Superior temporal gyrus (tissue), 1 donor: Measurements from ENCODE around the gene RUNDC1.
A peak's percentile ranks its signal among the peaks of the same experiment; 100 is the strongest.

Experiments used
- DNase-seq: peaks from one replicate; pipeline ENCODE4 v3.0.0-alpha.2; 2016; ENCODE audit errors: extremely low spot score

Gene RUNDC1

DNA sequence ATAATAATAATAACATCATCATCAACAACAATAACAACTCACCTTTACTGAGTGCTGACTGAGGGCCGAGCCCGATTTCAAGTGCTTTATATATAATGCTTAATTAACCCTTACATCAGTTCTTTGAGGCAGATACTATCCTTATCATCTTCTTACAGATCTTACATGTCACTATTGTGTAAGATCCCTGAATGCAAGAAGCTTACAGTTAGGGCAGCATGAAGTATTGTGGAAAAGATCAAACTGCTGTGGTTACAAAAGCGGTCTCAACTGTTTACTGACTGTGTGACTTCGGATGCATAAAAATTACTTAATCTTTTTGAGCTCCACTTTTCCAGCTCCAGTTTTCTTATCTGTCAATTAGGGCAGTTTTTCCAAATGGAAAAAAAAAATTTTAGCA lies 38.6 kb downstream of the RUNDC1 start:
- DNase-seq: no peak

GRCh38 chr17:43019418-43019817 lies 39.1 kb downstream of the RUNDC1 start:
- DNase-seq: no peak

DNA sequence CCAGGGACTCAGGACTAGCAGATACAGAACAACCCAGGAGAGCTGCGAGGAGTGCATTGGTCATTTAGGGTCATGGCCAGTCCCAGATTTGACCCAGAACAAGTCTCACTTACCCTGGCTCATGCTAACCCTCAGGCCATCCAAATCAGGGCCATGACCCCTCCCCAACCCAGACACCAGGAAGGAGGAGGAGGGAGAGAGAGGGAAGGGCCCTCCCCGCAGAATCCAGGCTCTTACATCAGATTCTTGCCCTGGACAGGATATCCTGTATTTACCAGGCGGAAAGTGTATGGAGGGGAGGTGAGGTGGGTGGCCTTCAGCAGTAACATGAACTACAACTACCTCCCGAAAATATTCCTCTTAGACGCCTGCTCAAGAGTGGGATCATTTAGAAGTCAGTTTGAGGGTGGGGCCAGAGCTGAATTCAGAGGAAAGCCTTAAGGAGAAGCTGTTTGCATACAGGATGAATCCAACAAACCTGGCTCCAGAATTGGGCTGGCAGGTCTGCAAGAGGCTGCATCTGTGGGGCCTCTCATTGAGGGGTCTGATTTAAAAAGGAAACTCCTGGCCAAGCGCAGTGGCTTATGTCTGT lies 39.8 kb downstream of the RUNDC1 start:
- no peak for DNase-seq

- DNase-seq: no peak
These were observed 40.7 kb downstream of the RUNDC1 start for GRCh38 chr17:43020789-43021740.

- peak; percentile 80 for DNase-seq
These were observed 41.6 kb downstream of the RUNDC1 start, which contains the start of gene VAT1 for GRCh38 chr17:43021741-43022512. Gene VAT1, minus strand, starts transcription at chr17:43022385. Its CDS starts 63 bp downstream, at chr17:43022322.

GRCh38 chr17:43024407-43025289 lies 44.3 kb downstream of the RUNDC1 start, which contains the start of gene RND2:
Gene RND2, plus strand, starts transcription at chr17:43025231. Its CDS starts 117 bp downstream, at chr17:43025348.
- peak; percentile 93 for DNase-seq

DNA sequence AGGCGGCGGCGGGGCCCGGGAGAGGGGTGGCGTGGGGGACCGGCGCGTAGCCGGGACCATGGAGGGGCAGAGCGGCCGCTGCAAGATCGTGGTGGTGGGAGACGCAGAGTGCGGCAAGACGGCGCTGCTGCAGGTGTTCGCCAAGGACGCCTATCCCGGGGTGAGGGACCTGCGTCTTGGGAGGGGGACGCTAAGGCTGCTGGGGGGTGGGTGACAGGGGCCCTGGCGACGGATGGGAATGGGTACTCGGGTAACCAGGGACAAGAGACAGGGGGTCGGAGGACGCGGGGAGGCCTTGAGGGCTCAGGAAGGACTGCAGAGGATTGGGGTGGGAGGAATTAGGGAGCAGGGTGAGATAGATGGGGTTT lies 44.9 kb downstream of the RUNDC1 start:
- DNase-seq: no peak

GRCh38 chr17:43025766-43026537 lies 45.6 kb downstream of the RUNDC1 start:
- DNase-seq: no peak

GRCh38 chr17:43026595-43026994 lies 46.2 kb downstream of the RUNDC1 start:
- DNase-seq: no peak

- DNase-seq: no peak
These were observed 47.0 kb downstream of the RUNDC1 start for GRCh38 chr17:43027091-43028032.

DNA sequence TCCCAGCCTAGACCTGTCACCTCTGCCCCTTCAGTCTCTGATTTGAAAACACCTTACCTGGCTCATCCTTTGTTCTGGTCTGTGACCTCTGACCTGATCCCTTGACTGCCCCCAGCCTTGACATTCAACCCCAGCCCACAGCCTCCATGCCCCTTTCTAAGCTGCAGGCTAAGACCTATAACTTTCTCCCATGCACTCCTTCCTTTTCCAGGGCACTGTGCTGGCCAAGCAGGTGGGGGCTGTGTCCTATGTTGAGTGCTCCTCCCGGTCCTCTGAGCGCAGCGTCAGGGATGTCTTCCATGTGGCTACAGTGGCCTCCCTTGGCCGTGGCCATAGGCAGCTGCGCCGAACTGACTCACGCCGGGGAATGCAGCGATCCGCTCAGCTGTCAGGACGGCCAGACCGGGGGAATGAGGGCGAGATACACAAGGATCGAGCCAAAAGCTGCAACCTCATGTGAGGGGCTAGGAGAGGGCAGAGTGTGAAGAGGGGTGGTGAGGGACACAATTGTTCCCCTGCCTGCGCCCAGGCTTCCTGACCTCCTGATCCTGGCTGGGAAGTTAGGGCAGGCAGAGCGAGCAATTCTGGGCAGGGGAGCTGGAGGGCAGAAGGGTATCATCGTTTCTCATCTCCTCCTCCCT lies 48.0 kb downstream of the RUNDC1 start:
- DNase-seq: no peak

DNA sequence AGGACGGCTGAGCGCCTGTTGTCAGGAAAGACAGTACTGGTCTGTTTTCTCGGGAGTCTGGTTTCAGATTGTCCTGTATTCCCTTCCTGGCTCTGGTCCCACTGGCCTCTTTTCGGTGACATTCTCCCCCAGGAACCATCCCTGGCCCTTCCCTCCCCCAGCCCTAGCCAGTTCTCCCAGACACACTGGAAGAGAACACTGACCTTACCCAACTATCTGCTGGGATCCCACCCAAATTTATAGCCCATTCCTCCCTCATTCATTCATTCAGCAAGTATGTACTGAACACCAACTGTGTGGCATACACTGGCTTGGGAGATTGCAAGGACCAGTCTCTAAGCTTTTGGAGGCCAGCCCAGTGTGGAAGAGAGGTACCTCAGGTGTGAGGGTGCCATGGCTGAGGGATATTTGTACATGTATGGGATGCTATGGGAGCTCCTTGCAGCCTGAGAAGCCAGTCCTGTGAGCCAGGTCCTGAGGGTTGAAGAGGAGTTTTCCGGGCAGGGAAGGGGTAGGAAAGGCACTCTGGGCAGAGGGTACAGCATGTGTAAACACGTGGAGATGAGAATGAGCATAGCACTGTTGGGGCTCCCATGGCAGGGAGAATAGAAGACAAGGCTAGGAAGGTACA lies 49.9 kb downstream of the RUNDC1 start:
- DNase-seq: no peak

DNA sequence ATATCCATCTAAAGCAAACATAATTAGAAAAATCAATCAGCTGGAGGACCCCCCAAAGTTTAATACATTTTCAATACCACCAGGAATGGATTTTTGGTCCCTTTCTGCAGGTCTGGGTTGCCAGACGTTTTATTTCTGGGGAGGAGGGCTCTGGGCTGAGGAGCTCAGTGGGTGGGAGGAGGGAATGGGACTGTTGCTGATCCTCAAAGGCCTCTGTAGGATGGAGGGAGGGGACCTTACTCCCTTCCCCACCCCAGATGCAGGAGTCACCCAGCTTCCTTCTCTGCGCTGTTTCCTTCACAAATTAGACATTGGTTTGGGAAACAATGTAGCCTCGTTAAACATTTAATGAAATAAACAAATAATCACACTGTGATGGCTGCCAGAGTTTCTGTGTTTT lies 51.3 kb downstream of the RUNDC1 start:
- no peak for DNase-seq

- DNase-seq: peak; percentile 45
These were observed 53.9 kb downstream of the RUNDC1 start for GRCh38 chr17:43033948-43034881.

DNA sequence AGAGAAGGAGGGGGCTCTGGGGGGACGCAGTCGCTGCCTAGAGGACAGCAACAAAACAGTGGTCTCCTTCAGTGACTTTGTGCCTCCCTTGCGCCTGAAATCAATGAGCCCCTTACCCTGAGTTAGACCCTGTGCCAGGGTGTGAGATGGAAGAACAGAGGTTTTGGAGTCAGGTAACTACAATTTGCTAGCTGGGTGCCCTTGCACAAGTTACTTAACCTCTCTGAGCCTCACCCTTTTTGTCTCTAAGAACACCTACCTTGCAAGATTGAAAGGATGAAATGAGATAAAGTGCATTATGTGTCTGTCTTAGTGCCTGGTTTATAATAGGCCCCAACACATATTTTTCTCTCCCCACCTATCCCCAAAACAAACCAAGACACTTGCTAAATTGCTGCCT lies 54.5 kb downstream of the RUNDC1 start:
- DNase-seq: no peak

DNA sequence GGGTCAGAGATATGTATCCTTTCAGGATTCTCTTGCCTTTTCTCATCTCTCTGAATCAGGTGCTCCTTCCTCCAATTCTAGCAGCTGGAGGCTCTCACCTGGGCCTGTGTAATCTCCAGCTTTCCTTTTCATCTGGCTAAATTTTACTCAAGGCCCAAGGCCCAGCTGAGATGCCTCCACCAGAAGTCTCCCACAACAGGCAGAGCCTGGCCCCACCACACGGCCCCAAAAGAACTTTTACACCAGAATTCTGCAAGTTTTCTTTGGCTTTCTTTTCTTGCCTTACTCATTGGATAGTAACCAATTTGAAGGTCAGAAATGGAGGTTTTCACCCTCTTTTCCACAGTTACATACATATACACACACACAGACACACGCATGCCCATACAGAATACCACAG lies 59.3 kb downstream of the RUNDC1 start:
- DNase-seq: no peak

- DNase-seq: no peak
These were observed 60.3 kb downstream of the RUNDC1 start for GRCh38 chr17:43040655-43041054.
